ENCODE measurements around the gene TMEM179. TPM values are rescaled to one million over a fixed set of nuclear protein-coding genes. Genes with fewer than 3 reads are reported as not detected.

The TMEM179 gene
- total RNA-seq, 4 donors from 2014 or later = 0.54 to 3.1 (median 1.7) TPM; not detected in 1

DNA sequence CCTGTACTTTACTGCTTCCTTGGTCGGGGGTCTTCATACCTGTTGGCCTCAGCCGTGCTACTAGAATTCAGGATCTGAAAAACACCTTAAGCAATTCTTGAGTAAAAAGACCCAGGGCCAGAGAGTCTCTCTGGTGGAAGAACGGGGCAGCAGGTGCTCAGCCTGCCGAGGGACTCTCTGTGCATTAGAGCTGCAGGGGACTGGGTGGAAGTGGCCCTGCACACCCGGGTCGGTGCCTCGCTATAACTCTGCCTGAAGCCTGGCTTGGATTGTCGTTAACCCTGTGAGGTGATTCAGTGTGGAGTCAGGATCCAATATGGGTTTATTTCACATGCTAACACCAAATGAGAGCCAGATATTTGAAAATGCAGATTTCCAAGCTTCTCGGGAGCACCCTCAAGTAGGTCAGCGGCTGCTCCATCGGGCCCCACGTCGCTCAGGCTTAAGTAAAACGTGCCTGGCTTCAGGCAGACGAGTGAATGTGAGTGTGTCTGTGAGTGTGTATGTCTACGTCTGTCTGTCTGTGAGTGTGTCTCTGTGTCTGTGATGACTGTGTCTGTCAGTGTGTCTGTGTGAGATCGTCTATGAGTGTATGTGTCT is 60.1 kb downstream of the TMEM179 start:
- Histone ChIP-seq H3K27me3 (no peaks in the 10 kb centered on the region), H3K4me1 (no peaks in the 10 kb centered on the region), H3K27ac (no peak overlapping the region), H3K4me3 (no peak overlapping the region), H3K9me3 (no peaks in the 10 kb centered on the region), H3K36me3 (no peaks in the 10 kb centered on the region)
- no peak for DNase-seq
- TF ChIP-seq, protein P1, sequence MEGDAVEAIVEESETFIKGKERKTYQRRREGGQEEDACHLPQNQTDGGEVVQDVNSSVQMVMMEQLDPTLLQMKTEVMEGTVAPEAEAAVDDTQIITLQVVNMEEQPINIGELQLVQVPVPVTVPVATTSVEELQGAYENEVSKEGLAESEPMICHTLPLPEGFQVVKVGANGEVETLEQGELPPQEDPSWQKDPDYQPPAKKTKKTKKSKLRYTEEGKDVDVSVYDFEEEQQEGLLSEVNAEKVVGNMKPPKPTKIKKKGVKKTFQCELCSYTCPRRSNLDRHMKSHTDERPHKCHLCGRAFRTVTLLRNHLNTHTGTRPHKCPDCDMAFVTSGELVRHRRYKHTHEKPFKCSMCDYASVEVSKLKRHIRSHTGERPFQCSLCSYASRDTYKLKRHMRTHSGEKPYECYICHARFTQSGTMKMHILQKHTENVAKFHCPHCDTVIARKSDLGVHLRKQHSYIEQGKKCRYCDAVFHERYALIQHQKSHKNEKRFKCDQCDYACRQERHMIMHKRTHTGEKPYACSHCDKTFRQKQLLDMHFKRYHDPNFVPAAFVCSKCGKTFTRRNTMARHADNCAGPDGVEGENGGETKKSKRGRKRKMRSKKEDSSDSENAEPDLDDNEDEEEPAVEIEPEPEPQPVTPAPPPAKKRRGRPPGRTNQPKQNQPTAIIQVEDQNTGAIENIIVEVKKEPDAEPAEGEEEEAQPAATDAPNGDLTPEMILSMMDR (IDR thresholded peaks at IDR 0.05) = no peak
- no peak for TF ChIP-seq POLR2A (IDR thresholded peaks at IDR 0.05)

DNA sequence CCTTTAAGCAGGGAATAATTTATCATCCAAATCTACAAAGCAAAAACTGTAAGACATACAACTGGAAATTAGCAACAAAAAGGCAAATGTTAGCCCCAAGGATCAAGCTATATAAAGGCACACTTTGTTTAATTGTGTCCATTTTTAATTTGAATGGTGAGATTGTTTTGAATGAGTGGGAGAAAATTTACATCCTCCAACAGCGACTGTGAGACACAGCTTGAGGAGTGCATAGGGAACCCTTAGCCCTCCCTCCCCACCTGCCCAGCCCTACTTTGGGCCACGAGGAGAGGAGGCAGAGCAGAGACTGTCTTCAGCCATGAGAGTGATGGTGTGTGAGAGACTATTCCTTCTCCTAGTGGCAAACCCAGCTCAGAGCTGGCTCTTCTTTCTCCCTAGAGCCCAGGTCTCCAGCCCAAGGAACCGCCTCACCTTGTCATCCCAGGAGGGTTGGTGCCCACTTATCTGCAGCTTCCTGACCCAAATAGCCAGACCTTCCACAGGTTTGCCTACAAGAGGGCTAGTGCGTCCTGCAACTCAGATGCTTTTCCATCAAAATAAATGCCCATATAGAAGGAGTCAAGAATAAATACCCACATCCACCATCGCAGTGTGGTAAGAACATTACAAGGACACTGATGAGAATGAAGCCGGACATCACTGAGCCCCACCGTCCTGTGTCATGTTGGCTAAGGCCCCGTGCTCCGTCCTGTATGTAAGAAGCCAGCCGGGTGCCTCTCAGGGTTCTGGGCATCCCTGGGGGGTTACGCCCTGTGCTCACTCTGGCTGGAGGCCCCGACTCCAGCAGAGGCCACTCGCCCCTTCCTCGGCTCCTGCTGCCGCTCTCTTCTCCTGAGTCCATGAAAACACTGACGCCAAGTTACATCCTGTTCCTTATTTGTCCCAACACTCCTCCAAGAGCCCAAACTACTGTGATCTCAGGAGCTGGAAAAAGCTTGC is 61.4 kb downstream of the TMEM179 start:
- H3K27ac ChIP-seq = no peak overlapping the region
- H3K27me3 ChIP-seq = no peaks in the 10 kb centered on the region
- H3K9me3 ChIP-seq = no peaks in the 10 kb centered on the region
- no peak overlapping the region for H3K4me3 ChIP-seq
- peak in 1 of 3 donors; percentile 39 for DNase-seq
- no peaks in the 10 kb centered on the region for H3K4me1 ChIP-seq
- no peaks in the 10 kb centered on the region for H3K36me3 ChIP-seq
- TF ChIP-seq, protein P1 (IDR thresholded peaks at IDR 0.05) = no peak
- TF ChIP-seq POLR2A (IDR thresholded peaks at IDR 0.05) = no peak

DNA sequence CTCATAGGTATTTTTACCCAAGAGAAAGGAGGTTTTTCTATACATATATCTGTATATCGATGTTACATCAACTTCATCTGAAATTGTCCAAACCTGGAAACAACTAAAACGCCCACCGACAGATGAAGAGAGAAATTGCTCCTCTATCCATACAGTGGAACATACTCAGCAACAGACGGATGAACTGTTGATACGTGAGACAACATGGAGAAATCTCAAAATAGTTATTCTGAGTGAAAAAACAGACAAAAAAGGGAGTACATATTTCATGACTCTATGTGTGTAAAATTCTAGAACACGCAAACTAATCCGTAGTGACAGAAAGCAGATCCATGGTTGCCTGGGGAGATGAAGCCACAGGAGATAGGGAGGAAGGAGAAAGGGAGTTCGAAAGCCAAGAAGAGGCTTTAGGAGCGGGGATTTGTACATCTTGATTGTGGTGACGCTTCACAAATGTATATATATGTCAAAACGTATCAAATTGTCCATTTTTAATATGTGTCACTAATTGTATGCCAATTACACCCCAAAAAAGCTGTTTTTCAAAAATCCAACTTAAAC is 62.6 kb downstream of the TMEM179 start:
- DNase-seq = no peak
- H3K27me3 ChIP-seq = no peaks in the 10 kb centered on the region
- no peak overlapping the region for H3K27ac ChIP-seq
- H3K9me3 ChIP-seq = no peaks in the 10 kb centered on the region
- H3K4me1 ChIP-seq = no peaks in the 10 kb centered on the region
- no peak for TF ChIP-seq POLR2A (IDR thresholded peaks at IDR 0.05)
- TF ChIP-seq, protein P1 (IDR thresholded peaks at IDR 0.05) = no peak
- no peaks in the 10 kb centered on the region for H3K36me3 ChIP-seq
- H3K4me3 ChIP-seq = no peak overlapping the region

Other genes starting within 250 kb of the TMEM179 start
- gene C14orf180, start 25.0 kb downstream of the TMEM179 start, total RNA-seq = under 1 TPM in 1 of 4 donors, not detected in 3; 0.70 TPM
- 100 to 1,000 TPM; 137 to 287 (median 203) TPM for gene INF2, start 84.8 kb upstream of the TMEM179 start, total RNA-seq
- 10 to 100 TPM; 11.0 to 18.6 (median 17.1) TPM for gene ADSS1, start 119.5 kb upstream of the TMEM179 start, total RNA-seq
- gene SIVA1, start 148.4 kb upstream of the TMEM179 start, total RNA-seq = 100 to 1,000 TPM in 3 of 4 donors, 10 to 100 TPM in 1; 64.6 to 144 (median 115) TPM
- 100 to 1,000 TPM in 2 of 4 donors, 10 to 100 TPM in 2; 85.6 to 259 (median 111) TPM for gene AKT1, start 191.0 kb upstream of the TMEM179 start, total RNA-seq
- 10 to 100 TPM in 2 of 4 donors, 1 to 10 TPM in 2; 2.5 to 14.7 (median 10.9) TPM for gene ZBTB42, start 196.3 kb upstream of the TMEM179 start, total RNA-seq